H9 (cell line): ENCODE data around the gene SNRNP200. TPM values are rescaled to one million over a fixed set of nuclear protein-coding genes. Genes with fewer than 3 reads are reported as not detected.

Experiments used
- DNase-seq: peaks from one replicate; pipeline ENCODE4 v3.0.0-alpha.2; 2017
- H2AFZ ChIP-seq: one replicate; pipeline ENCODE4 v1.6.1; 2013; ENCODE audit warnings: mild to moderate bottlenecking, low read length, control low read depth, moderate library complexity
- H2AK5ac ChIP-seq: 2 replicates; pipeline ENCODE4 v1.6.1; 2013; ENCODE audit warnings: low read length, control low read depth, mixed read lengths; ENCODE audit not compliant: insufficient read length
- H2BK120ac ChIP-seq: one replicate; pipeline ENCODE4 v1.6.1; 2013; ENCODE audit warnings: low read depth, mild to moderate bottlenecking, low read length, control low read depth, inconsistent platforms; ENCODE audit not compliant: poor library complexity, severe bottlenecking
- H2BK12ac ChIP-seq: 2 replicates; pipeline ENCODE4 v1.6.1; 2013; ENCODE audit warnings: low read length, control low read depth, mixed read lengths, low read depth; ENCODE audit not compliant: insufficient read length
- H2BK15ac ChIP-seq: 2 replicates; pipeline ENCODE4 v1.6.1; 2013; ENCODE audit warnings: low read depth, low read length, control low read depth
- H2BK20ac ChIP-seq: one replicate; pipeline ENCODE4 v1.6.1; 2013; ENCODE audit warnings: low read depth, mild to moderate bottlenecking, low read length, control low read depth, inconsistent platforms; ENCODE audit not compliant: poor library complexity, severe bottlenecking
- H2BK5ac ChIP-seq: 2 replicates; pipeline ENCODE4 v1.6.1; 2013; ENCODE audit warnings: low read length, control low read depth, mixed read lengths; ENCODE audit not compliant: insufficient read length
- H3K14ac ChIP-seq: 2 replicates; pipeline ENCODE4 v1.6.1; 2013; ENCODE audit warnings: low read length, control low read depth; ENCODE audit not compliant: insufficient read depth
- H3K18ac ChIP-seq: 2 replicates; pipeline ENCODE4 v1.6.1; 2013; ENCODE audit warnings: low read depth, mild to moderate bottlenecking, mixed read lengths, low read length, control low read depth; ENCODE audit not compliant: insufficient read length
- H3K23ac ChIP-seq: 2 replicates; pipeline ENCODE4 v1.6.1; 2013; ENCODE audit warnings: low read length, control low read depth, mixed read lengths, low read depth; ENCODE audit not compliant: insufficient read length
- H3K23me2 ChIP-seq: 2 replicates; pipeline ENCODE4 v1.6.1; 2013; ENCODE audit warnings: low read depth, mild to moderate bottlenecking, mixed read lengths, low read length, control low read depth; ENCODE audit not compliant: insufficient read length, poor library complexity, severe bottlenecking
- H3K27ac ChIP-seq: 2 replicates; pipeline ENCODE4 v1.5.1; 2013; ENCODE audit warnings: low read length, control low read depth, mixed read lengths, low read depth; ENCODE audit not compliant: insufficient read length
- H3K27me3 ChIP-seq: 2 replicates; pipeline ENCODE4 v1.6.1; 2013; ENCODE audit warnings: low read length, control low read depth, inconsistent platforms; ENCODE audit not compliant: insufficient read depth
- H3K4ac ChIP-seq: 2 replicates; pipeline ENCODE4 v1.6.1; 2013; ENCODE audit warnings: low read depth, mild to moderate bottlenecking, control low read depth, inconsistent platforms, low read length, moderate library complexity
- H3K4me1 ChIP-seq: 2 replicates; pipeline ENCODE4 v1.6.1; 2013; ENCODE audit warnings: low read length, control low read depth, inconsistent platforms; ENCODE audit not compliant: insufficient read depth
- H3K4me2 ChIP-seq: 2 replicates; pipeline ENCODE4 v1.6.1; 2013; ENCODE audit warnings: low read length, control low read depth, mixed read lengths; ENCODE audit not compliant: insufficient read length, insufficient read depth
- H3K56ac ChIP-seq: 2 replicates; pipeline ENCODE4 v1.6.1; 2013; ENCODE audit warnings: low read depth, mild to moderate bottlenecking, mixed read lengths, low read length, control low read depth; ENCODE audit not compliant: insufficient read length
- H3K79me1 ChIP-seq: 2 replicates; pipeline ENCODE4 v1.6.1; 2013; ENCODE audit warnings: low read depth, mild to moderate bottlenecking, moderate library complexity, low read length, control low read depth, inconsistent platforms; ENCODE audit not compliant: insufficient read depth, poor library complexity, severe bottlenecking
- H3K79me2 ChIP-seq: 2 replicates; pipeline ENCODE4 v1.6.1; 2013; ENCODE audit warnings: low read length, control low read depth, inconsistent platforms; ENCODE audit not compliant: insufficient read depth
- H3K9ac ChIP-seq: 2 replicates; pipeline ENCODE4 v1.6.1; 2013; ENCODE audit warnings: low read length, control low read depth, mixed read lengths; ENCODE audit not compliant: insufficient read length; ENCODE audit errors: extremely low read depth
- H3K9me3 ChIP-seq: one replicate; pipeline ENCODE4 v1.6.1; 2013; ENCODE audit warnings: low read depth, low read length, inconsistent platforms; ENCODE audit not compliant: control insufficient read depth
- H3T11ph ChIP-seq: one replicate; pipeline ENCODE4 v1.6.1; 2013; ENCODE audit warnings: mild to moderate bottlenecking, low read length, control low read depth, inconsistent platforms
- H4K20me1 ChIP-seq: one replicate; pipeline ENCODE4 v1.6.1; 2013; ENCODE audit not compliant: control insufficient read depth, insufficient read length, insufficient read depth
- H4K5ac ChIP-seq: 2 replicates; pipeline ENCODE4 v1.6.1; 2013; ENCODE audit warnings: low read depth, mild to moderate bottlenecking, mixed read lengths, low read length, control low read depth; ENCODE audit not compliant: insufficient read length
- H4K8ac ChIP-seq: replicated peaks from 2 replicates; pipeline ENCODE4 v1.6.1; 2013; ENCODE audit warnings: low read length, control low read depth, mixed read lengths, low read depth; ENCODE audit not compliant: insufficient read length
- H4K91ac ChIP-seq: 2 replicates; pipeline ENCODE4 v1.6.1; 2013; ENCODE audit warnings: low read depth, mild to moderate bottlenecking, moderate library complexity, mixed read lengths, low read length, control low read depth; ENCODE audit not compliant: insufficient read length
- H3K27ac Mint-ChIP-seq, 3 experiments: 2 replicates in 2 of 3; 3 replicates in 1 of 3; pipeline ENCODE4 v1.8.0; 2020 to 2021; ENCODE audit warnings: mixed read lengths in 3 of 3, mild to moderate bottlenecking in 1 of 3, moderate library complexity in 1 of 3
- H3K27me3 Mint-ChIP-seq: 2 replicates; pipeline ENCODE4 v1.8.0; 2021; ENCODE audit warnings: low read depth, mild to moderate bottlenecking, moderate library complexity, mixed read lengths
- H3K36me3 Mint-ChIP-seq, 3 experiments: 2 replicates in 2 of 3; 3 replicates in 1 of 3; pipeline ENCODE4 v1.8.0; 2020 to 2021; ENCODE audit warnings: low read depth in 3 of 3, mixed read lengths in 3 of 3; ENCODE audit not compliant: insufficient read depth in 1 of 3
- H3K4me1 Mint-ChIP-seq, 2 experiments: 2 replicates each; pipeline ENCODE4 v1.8.0; 2020; ENCODE audit warnings: mixed read lengths in 2 of 2
- H3K4me3 Mint-ChIP-seq, 2 experiments: 2 replicates in 1 of 2; 3 replicates in 1 of 2; pipeline ENCODE4 v1.8.0; 2020 to 2021; ENCODE audit warnings: mild to moderate bottlenecking in 2 of 2, mixed read lengths in 2 of 2, moderate library complexity in 1 of 2
- H3K9me3 Mint-ChIP-seq, 2 experiments: 2 replicates in 1 of 2; 3 replicates in 1 of 2; pipeline ENCODE4 v1.8.0; 2020; ENCODE audit warnings: mild to moderate bottlenecking in 2 of 2, mixed read lengths in 2 of 2, moderate library complexity in 1 of 2
- WGBS: extraction: QIAGEN DNeasy Blood & Tissue Kit; methylation state at CpG from one replicate; pipeline ENCODE4 v1.1.7; 2013; ENCODE audit warnings: missing lambda C conversion rate, low lambda C conversion rate, mixed read lengths; ENCODE audit not compliant: insufficient read length; ENCODE audit errors: extremely low coverage; 5-methylcytosine and 5-hydroxymethylcytosine counted together
- total RNA-seq: library from RNA; stranded (reverse); gene quantifications from 2 replicates; pipeline ENCODE4 v1.2.1, GENCODE V29; 2021
- TF ChIP-seq, protein P1 (sequence below): fragments of 200-600 bp; sonication (generic); conservative IDR thresholded peaks from 3 replicates; pipeline ENCODE4 v1.8.0; 2021; ENCODE audit warnings: antibody characterized with exemption, mild to moderate bottlenecking

SNRNP200 gene
- total RNA-seq, 1 experiment from 2014 or later = 215 TPM

DNA sequence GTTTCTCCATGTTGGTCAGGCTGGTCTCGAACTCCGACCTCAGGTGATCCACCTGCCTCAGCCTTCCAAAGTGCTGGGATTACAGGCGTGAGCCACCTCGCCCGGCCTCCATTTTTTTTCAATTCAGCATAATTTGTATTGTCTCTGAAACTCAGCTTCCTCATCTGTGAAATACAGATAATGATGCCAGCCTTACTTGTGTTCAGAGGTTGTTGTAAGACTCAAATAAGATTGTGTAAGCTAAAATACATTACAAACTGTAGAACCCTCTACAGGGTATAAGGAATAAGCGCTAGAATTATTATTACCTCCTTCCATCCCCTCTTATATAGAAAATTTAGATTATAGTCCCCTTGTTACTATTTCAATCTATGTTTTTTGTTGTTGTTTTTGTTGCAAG, 71.9 kb downstream of the SNRNP200 start:
- Mint-ChIP-seq H3K36me3 (no peaks in the 10 kb centered on the region), H3K4me3 (no peak overlapping the region), H3K9me3 (no peaks in the 10 kb centered on the region), H3K4me1 (no peaks in the 10 kb centered on the region), H3K27me3 (no peaks in the 10 kb centered on the region), H3K27ac (no peak overlapping the region)
- no peaks in the 10 kb centered on the region for H3K9me3 ChIP-seq
- no peak overlapping the region for H2AK5ac ChIP-seq
- H3K4me2 ChIP-seq = no peak overlapping the region
- H3K4me1 ChIP-seq = no peaks in the 10 kb centered on the region
- no peaks in the 10 kb centered on the region for H4K20me1 ChIP-seq
- no peak overlapping the region for H3K23ac ChIP-seq
- no peak overlapping the region for H4K8ac ChIP-seq
- no peak overlapping the region for H2BK120ac ChIP-seq
- H2BK20ac ChIP-seq = no peak overlapping the region
- H3K56ac ChIP-seq = no peak overlapping the region
- H3K23me2 ChIP-seq = no peaks in the 10 kb centered on the region
- H3T11ph ChIP-seq = no peak overlapping the region
- no peak overlapping the region for H2BK12ac ChIP-seq
- no peak overlapping the region for H3K4ac ChIP-seq
- H3K27ac ChIP-seq = no peak overlapping the region
- H2BK15ac ChIP-seq = no peak overlapping the region
- TF ChIP-seq, protein P1, sequence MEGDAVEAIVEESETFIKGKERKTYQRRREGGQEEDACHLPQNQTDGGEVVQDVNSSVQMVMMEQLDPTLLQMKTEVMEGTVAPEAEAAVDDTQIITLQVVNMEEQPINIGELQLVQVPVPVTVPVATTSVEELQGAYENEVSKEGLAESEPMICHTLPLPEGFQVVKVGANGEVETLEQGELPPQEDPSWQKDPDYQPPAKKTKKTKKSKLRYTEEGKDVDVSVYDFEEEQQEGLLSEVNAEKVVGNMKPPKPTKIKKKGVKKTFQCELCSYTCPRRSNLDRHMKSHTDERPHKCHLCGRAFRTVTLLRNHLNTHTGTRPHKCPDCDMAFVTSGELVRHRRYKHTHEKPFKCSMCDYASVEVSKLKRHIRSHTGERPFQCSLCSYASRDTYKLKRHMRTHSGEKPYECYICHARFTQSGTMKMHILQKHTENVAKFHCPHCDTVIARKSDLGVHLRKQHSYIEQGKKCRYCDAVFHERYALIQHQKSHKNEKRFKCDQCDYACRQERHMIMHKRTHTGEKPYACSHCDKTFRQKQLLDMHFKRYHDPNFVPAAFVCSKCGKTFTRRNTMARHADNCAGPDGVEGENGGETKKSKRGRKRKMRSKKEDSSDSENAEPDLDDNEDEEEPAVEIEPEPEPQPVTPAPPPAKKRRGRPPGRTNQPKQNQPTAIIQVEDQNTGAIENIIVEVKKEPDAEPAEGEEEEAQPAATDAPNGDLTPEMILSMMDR = no peak
- H2AFZ ChIP-seq = no peak overlapping the region
- no peak overlapping the region for H4K91ac ChIP-seq
- H2BK5ac ChIP-seq = no peak overlapping the region
- peaks cover 3% of the 10 kb centered on the region for H3K79me1 ChIP-seq
- H3K9ac ChIP-seq = no peak overlapping the region
- DNase-seq = no peak
- no peak overlapping the region for H4K5ac ChIP-seq
- no peaks in the 10 kb centered on the region for H3K79me2 ChIP-seq
- no peak overlapping the region for H3K14ac ChIP-seq
- no peak overlapping the region for H3K18ac ChIP-seq
- no peaks in the 10 kb centered on the region for H3K27me3 ChIP-seq
- no CpG with 5 or more reads among the region's 6 CpGs for WGBS
